NCI-H128 (cell line): Measurements from ENCODE around the gene SLC4A11.

Experiments
- DNase-seq: peaks from one replicate; lab custom pipeline; 2025; ENCODE audit not compliant: unreplicated experiment; lab: John Stamatoyannopoulos, UW

Gene SLC4A11

DNA sequence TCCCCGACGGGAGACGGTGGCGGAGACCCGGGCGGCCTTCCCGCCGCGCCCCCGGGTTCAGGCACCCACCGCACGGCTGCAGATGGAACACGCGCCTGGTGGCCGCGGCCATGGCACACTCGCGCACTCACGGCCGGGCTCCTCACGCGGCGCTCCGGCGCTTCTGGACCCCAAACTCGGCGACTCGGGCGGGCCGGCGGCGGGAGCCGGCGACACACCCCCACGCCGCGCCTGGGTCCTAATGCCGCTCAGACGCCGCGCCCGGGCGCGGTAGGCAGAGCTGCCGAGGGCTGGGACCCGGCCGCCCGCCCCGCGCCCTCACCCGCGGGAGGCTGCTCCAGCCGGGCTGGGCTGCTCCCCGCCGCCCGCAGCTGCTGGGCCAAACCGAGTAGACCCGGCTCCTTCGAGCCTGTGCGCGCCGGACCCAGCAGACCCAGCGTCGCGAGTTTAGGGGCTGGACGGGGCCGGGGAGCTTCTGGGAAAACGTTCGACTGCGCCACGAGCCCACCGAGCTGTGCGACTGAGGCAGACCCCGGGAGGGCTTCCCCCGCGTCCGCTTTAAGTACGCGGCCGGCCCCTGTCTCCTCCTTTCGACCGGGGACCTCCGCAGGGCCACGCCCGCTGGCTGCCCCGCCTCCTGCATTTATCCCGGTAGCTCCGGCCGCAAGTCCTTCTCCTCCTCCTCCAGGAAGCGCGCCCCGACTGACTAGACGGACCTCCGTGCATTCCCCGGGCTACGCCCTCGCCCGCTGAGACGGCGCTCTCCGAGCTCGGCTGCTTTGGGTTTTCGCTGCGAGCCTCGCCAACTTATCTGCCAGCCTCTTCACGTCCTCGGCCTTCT is at the start of gene SLC4A11:
SLC4A11 (minus strand) TSS at position 165 of the 841 bp plus-strand sequence; CDS start at position 112, 53 bp downstream.
- DNase-seq, result no peak

DNA sequence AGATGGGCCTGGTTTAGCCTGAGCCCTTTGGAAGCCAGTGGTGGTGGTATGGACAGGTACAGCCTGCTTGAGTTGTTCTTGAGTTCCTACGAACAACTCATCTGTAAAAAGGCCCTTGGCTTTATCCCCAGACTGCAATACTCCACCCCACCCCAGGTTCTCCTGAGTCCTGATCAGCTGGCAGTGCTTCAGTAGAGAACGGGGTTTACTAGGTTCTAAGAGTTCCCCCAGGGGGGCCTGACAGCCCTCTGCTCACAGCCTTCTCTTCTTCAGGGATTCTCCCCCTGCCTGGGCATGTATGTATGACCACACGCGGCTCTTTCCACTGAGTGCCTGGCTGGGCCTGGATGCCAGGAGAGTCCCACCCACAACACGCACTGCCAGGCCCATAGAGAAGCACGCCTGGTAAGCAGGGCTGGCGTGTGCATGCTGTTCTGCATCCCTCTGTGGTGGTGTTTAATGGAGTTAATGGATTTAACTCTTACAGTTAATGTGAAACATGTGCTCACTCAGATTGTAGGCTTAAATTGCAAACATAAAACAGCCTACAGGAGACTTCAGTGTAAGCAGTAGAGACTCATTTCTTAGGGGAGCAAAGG is 44.3 kb upstream of the SLC4A11 start:
- DNase-seq, result no peak

- DNase-seq, result no peak
Measured at GRCh38 chr20:3282271-3283221, 43.6 kb upstream of the SLC4A11 start.

GRCh38 chr20:3281437-3281836 is 42.4 kb upstream of the SLC4A11 start:
- DNase-seq, result no peak

GRCh38 chr20:3279761-3280160 is 40.8 kb upstream of the SLC4A11 start:
- DNase-seq, result no peak

DNA sequence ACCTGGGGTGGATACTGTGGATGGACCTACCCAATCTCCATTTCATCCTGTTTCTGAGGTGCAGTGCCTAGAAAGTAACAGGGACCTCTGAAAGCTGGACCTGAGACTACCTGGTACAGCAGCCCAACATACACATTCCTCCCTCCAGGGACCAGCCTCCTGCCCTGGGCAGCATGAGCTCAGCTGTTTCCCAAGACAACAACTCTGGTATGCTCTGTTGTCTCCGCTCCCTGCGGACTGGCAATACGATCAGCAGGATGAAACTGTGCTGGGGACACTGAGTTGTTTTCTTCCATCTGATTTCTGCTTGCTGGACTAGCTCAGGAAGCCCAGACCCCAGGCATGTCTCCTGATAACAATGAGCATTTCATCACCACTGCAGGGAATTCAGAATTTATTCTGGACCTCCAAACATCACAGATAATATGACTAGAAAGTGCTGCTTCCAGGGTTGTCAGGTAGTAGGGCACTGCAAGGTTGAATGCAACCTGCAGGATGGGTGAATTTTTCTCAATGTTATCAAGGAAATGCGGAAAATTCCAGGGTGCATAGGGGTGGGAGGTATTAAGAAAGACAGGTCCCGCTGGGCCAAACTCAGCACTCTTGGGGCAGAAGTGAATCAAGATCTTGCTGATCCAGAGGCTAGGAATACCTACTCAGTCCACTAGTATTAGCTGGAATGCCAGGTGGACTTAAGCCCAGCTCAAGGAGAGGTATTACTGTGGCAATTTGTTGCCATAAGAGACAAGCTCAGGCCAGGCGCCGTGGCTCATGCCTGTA is 38.9 kb upstream of the SLC4A11 start:
- no peak for DNase-seq

DNA sequence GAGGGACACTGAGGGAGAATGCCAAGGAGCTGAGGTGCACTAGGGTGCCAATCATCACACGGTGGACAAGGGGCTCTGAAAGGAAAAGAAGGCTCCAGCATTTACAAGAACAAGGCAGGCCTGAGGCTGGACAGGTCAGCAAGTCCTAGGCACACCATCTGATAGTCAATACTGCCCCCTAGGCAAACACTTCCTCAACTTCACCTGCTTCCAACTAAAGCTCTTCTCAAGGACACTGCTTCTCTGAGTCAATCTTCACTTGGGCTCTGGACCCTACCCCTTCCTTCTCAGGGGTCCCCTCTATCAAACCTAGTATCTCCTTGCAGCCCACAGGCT is 37.7 kb upstream of the SLC4A11 start:
- DNase-seq, result no peak

DNA sequence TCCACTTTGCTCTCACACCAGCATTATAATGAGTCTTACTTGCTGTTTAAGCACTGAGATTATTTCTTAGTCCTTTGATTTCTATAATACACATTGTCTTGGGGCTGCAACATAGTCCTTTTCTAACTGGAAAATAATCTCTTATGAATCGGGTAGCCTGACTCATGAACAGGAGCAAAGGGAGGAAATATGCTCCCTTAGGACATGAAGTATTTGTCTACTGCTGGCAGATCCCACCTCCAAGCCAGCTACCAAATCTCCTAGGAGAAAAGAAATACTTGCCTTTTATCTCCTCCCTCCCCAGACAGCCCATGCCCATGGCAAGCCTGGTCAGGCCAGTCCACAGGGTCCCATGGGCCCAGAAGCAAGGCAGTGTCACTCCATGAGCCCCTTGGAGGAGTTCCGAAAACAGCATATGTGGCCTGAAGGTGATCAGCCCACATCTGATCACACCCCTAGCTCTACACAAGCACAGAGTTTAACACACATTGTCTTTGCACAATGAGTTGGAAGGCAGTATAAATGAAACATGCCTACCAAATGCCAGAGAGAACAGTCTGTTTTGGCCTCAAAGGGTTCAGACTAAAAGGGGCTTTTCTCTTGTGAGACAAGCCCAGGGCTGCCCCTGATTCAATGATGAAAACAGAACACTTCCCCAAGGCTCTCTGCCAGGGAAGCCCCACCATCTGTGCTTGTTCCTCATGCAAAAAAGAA is 37.1 kb upstream of the SLC4A11 start:
- no peak for DNase-seq

GRCh38 chr20:3275064-3275935 is 36.3 kb upstream of the SLC4A11 start:
- no peak for DNase-seq

GRCh38 chr20:3273371-3273770 is 34.4 kb upstream of the SLC4A11 start:
- no peak for DNase-seq

GRCh38 chr20:3270051-3270450 is 31.1 kb upstream of the SLC4A11 start:
- no peak for DNase-seq

- no peak for DNase-seq
Measured at GRCh38 chr20:3262566-3262965, 23.6 kb upstream of the SLC4A11 start.

DNA sequence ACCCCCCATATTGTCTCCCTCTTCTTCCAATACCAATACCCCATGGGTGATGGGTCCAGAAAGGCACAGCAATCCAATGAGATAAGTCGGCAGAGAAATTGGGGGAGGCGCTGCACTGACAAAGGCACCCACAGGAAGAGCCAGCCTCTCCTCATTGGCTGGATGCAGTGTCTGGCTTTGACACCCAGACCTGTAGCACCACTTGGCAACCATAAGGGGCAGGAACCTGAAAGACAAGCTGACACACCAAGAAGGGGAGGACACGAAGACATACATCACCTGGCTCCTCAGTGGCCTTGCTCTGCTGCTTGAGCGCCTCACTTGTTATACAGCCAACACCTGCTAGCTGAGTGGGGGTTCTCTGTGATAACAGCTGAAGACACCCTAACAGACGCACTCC is 19.4 kb upstream of the SLC4A11 start:
- no peak for DNase-seq

DNA sequence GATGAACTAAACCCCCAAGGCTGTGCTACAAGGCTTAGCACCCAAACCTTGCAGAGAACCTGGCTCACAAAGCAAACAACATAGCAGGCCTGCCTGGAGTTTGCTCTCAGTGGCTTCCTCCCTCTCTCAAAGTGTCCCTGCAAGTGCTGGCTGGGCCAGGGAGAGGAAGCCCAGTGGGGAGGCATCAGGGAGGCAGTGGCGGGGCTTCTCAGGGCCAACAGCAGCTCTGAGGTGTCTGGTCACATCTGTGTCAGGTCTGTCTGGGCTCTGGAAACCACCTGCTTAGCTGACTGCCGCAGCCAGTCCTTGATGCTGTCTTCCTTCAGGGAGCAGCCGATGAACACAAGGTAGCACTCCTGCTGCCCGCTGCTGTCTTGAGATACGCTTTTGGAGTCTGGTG is 16.7 kb upstream of the SLC4A11 start:
- no peak for DNase-seq

GRCh38 chr20:3251806-3252205 is 12.8 kb upstream of the SLC4A11 start:
- no peak for DNase-seq

DNA sequence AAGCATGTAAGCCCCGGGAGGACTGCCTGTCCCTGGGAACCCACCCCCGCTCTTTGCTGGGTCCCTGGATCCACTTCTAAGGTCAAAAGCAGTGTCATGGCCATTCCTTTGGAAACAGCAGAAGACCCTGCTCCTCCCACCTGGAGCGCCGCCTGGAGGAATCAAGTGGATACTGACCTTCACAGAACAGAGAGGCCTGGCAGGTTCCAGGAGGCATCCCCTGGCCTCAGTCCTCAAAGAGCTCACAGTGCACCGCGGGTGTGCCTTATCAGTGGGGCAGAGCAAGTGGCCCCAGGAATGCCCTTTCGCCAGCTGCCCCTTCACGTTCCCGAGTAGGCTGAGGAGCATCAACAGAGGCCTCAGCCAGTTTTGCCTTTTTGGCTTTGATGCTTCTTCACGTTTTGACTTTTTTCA is 11.1 kb upstream of the SLC4A11 start:
- no peak for DNase-seq

DNA sequence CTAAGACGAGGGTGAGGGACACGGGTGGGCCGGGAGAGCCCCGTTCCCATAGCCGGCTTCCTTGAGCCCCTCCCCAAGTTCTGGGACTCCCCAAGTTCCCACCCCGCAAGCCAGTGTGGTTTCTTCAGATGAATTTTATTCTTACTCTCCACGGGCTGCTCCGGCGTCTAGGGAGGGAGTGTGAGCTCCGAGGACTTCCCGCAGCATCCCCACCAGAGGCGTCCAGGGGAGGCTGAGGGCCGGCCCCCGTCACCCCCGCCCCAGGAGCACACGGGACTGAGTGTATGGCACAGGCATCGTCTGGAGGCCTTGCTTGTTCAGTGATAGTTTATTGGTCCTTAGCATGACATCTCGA is 10.0 kb upstream of the SLC4A11 start:
- DNase-seq, result no peak

- DNase-seq, result no peak
Measured at GRCh38 chr20:3248167-3248992, 9.4 kb upstream of the SLC4A11 start.
